Measurements from ENCODE around the gene ATF4. TPM values are rescaled to one million over a fixed set of nuclear protein-coding genes. Genes with fewer than 3 reads are reported as not detected.

The ATF4 gene
- total RNA-seq, 4 donors from 2014 or later: 234 to 335 (median 284) TPM

DNA sequence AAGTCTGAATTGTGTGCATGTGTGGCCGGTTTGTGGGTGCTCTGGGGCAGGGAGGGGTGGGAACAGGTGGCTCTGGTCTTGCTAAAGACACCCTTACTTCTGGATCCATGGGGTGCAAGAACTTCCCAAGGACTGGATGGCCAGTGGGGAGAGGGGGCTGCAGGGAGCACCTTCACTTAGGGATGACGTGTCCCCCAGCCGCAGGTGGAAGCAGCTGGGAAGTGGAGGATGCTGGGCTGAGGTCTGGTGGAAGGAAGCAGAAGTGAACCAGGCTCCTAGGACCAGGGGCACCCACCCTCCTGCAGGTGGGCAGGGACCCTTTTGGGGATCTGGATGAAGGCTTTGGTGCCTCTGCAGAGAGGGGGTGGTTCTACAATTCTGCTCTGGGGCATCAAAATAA is 28.2 kb upstream of the ATF4 start:
- no peak overlapping the region for H3K27ac ChIP-seq
- H3K36me3 ChIP-seq: no peaks in the 10 kb centered on the region
- no peaks in the 10 kb centered on the region for H3K27me3 ChIP-seq
- H3K9me3 ChIP-seq: no peaks in the 10 kb centered on the region
- WGBS: 77% methylated on average over 3 of the region's 3 CpGs
- H3K4me3 ChIP-seq: no peak overlapping the region
- TF ChIP-seq EP300 (IDR thresholded peaks at IDR 0.05): no peak
- TF ChIP-seq, protein P1, sequence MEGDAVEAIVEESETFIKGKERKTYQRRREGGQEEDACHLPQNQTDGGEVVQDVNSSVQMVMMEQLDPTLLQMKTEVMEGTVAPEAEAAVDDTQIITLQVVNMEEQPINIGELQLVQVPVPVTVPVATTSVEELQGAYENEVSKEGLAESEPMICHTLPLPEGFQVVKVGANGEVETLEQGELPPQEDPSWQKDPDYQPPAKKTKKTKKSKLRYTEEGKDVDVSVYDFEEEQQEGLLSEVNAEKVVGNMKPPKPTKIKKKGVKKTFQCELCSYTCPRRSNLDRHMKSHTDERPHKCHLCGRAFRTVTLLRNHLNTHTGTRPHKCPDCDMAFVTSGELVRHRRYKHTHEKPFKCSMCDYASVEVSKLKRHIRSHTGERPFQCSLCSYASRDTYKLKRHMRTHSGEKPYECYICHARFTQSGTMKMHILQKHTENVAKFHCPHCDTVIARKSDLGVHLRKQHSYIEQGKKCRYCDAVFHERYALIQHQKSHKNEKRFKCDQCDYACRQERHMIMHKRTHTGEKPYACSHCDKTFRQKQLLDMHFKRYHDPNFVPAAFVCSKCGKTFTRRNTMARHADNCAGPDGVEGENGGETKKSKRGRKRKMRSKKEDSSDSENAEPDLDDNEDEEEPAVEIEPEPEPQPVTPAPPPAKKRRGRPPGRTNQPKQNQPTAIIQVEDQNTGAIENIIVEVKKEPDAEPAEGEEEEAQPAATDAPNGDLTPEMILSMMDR (IDR thresholded peaks at IDR 0.05): no peak
- TF ChIP-seq POLR2A (IDR thresholded peaks at IDR 0.05): no peak
- no peak for TF ChIP-seq POLR2AphosphoS5 (IDR thresholded peaks at IDR 0.05)
- no peak for DNase-seq (ENCODE audit: low spot score in 2 of 2)
- peaks cover 28% of the 10 kb centered on the region for H3K4me1 ChIP-seq

DNA sequence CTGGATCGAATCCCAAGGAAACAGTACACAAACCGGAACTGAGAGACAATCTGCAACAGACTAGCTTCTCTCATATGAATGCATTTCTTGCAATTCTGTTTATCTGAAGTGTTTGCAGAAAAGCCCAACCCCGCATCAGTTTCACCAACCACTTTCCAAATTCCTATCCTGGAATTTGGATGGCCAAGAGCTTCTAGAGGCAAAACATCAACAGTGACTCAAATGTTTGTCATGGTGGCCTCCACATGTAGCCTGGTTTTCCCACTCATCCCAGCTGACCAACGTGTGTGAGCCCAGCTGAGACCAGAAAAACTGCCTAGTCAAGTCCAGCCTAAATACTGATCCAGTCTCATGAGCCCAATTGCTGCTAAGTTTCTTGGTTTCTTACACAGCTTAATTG is 26.6 kb upstream of the ATF4 start:
- Histone ChIP-seq H3K27me3 (no peaks in the 10 kb centered on the region), H3K4me3 (no peak overlapping the region), H3K27ac (no peak overlapping the region), H3K9me3 (no peaks in the 10 kb centered on the region), H3K4me1 (peaks cover 38% of the 10 kb centered on the region), H3K36me3 (no peaks in the 10 kb centered on the region)
- TF ChIP-seq EP300 (IDR thresholded peaks at IDR 0.05) (no peak), POLR2AphosphoS5 (IDR thresholded peaks at IDR 0.05) (no peak), POLR2A (IDR thresholded peaks at IDR 0.05) (no peak)
- TF ChIP-seq, protein P1 (IDR thresholded peaks at IDR 0.05): no peak
- DNase-seq (ENCODE audit: low spot score in 2 of 2): no peak
- 54% methylated on average over 4 of the region's 4 CpGs for WGBS

DNA sequence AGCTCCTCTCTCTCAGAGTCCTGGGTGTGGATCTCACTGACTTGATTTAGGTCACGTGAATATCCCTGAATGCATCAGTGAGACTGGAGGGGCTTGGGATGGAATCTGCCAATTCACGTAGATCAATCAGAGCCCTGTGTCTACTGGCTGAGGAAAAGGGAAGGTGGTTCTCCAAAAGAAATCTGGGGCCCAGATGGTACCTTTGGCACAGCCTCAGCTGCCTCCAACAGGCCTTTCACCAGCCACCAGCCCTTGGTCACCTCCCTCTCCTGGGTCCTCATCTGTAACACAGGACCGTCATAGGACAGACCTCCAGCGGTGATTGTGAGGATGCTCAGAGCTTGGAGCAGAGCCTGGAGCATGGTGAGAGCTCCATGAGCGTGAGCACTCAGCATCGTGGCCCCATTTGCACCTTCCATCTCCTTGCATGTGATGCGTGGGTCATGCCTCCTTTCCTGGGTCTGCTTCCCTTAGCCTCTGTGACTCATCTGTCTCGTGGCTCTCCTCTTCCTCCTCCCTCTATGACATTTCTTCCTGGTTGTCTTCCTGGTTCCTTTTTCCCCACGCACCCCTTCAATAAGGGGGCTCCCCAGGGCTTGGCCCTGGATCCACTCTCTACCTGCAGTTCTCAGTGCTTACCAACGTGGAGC is 25.8 kb upstream of the ATF4 start:
- Histone ChIP-seq H3K27ac (no peak overlapping the region), H3K4me3 (no peak overlapping the region), H3K27me3 (no peaks in the 10 kb centered on the region), H3K4me1 (peaks cover 42% of the 10 kb centered on the region), H3K36me3 (no peaks in the 10 kb centered on the region), H3K9me3 (no peaks in the 10 kb centered on the region)
- WGBS: 78% methylated on average over 10 of the region's 10 CpGs
- TF ChIP-seq POLR2AphosphoS5 (IDR thresholded peaks at IDR 0.05): no peak
- no peak for TF ChIP-seq POLR2A (IDR thresholded peaks at IDR 0.05)
- TF ChIP-seq, protein P1 (IDR thresholded peaks at IDR 0.05): no peak
- TF ChIP-seq EP300 (IDR thresholded peaks at IDR 0.05): no peak
- DNase-seq (ENCODE audit: low spot score in 2 of 2): no peak

DNA sequence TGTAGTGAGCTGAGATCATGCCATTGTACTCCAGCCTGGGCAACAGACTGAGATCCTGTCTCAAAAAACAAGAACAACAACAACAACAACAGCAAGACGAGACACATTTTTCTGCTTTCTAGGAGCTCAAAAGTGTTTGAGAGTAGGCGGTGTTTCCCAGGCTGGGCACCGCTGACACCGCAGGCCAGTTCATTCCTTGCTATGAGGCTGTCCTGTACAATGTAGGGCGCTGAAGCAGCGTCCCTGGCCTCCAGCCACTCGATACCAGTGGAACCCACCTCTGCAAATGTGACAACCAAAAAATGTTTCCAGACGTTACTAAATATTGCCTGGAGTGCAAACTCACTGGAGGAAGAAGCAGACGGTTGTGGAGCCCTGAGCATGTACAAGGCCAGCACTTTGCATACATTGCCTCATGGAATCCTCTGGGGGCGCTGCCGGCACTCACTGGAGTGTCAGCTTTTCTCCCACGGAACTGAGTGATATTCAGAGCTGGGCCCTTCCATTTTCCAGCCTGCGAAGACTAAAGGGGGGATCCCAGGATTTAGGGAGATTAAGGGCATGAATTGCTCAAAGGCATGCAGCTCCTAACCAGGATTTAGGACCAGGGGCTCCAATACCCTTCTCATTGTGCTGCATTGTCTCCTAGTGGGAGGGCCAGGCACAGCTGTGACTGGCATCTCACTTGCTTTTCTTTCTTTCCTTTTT is 24.1 kb upstream of the ATF4 start:
- peaks cover 54% of the 10 kb centered on the region for H3K4me1 ChIP-seq
- H3K4me3 ChIP-seq: no peak overlapping the region
- H3K27ac ChIP-seq: peak overlapping the region; percentile 24
- no peaks in the 10 kb centered on the region for H3K27me3 ChIP-seq
- no peaks in the 10 kb centered on the region for H3K9me3 ChIP-seq
- no peaks in the 10 kb centered on the region for H3K36me3 ChIP-seq
- peak in 1 of 2 donors; percentile 86 for DNase-seq (ENCODE audit: low spot score in 2 of 2)
- 40% methylated on average over 13 of the region's 13 CpGs for WGBS
- TF ChIP-seq POLR2AphosphoS5 (IDR thresholded peaks at IDR 0.05): no peak
- TF ChIP-seq, protein P1 (IDR thresholded peaks at IDR 0.05): peak; percentile 46 to 87

DNA sequence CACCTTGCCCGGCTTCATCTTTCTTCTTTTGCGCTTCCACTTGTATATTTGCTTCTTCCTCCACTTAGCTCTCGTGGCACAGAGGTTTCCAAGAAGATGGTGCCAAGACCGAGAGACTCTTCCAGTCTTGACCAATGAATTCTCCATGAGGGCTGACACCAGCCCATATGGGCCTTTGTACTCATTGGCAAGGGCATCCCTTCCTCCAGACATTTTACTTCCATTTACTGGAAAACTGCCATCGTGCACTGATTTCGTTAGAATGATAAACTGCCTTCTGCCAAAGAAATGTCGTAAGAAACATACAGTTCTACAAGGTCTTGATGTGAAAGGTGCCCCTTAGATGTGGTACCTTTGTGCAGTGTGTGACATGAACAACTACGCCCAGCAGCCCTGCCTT is 22.9 kb upstream of the ATF4 start:
- Histone ChIP-seq H3K36me3 (no peaks in the 10 kb centered on the region), H3K4me3 (no peak overlapping the region), H3K27me3 (no peaks in the 10 kb centered on the region), H3K9me3 (no peaks in the 10 kb centered on the region), H3K27ac (no peak overlapping the region), H3K4me1 (peaks cover 62% of the 10 kb centered on the region)
- no peak for DNase-seq (ENCODE audit: low spot score in 2 of 2)
- TF ChIP-seq, protein P1 (IDR thresholded peaks at IDR 0.05): no peak
- no peak for TF ChIP-seq EP300 (IDR thresholded peaks at IDR 0.05)
- WGBS: 80% methylated on average over 8 of the region's 8 CpGs

All from suprapubic skin (tissue), 4 donors.